Measurements from ENCODE around the gene TULP1. TPM values are rescaled to one million over a fixed set of nuclear protein-coding genes. Genes with fewer than 3 reads are reported as not detected.
A peak's percentile ranks its signal among the peaks of the same experiment; 100 is the strongest.

The TULP1 gene
- total and polyA plus RNA-seq, 2 of the 8 experiments (the other 6 are each of a cell fraction or from before 2014, with no cell fraction given), result 3.2 to 6.8 TPM

DNA sequence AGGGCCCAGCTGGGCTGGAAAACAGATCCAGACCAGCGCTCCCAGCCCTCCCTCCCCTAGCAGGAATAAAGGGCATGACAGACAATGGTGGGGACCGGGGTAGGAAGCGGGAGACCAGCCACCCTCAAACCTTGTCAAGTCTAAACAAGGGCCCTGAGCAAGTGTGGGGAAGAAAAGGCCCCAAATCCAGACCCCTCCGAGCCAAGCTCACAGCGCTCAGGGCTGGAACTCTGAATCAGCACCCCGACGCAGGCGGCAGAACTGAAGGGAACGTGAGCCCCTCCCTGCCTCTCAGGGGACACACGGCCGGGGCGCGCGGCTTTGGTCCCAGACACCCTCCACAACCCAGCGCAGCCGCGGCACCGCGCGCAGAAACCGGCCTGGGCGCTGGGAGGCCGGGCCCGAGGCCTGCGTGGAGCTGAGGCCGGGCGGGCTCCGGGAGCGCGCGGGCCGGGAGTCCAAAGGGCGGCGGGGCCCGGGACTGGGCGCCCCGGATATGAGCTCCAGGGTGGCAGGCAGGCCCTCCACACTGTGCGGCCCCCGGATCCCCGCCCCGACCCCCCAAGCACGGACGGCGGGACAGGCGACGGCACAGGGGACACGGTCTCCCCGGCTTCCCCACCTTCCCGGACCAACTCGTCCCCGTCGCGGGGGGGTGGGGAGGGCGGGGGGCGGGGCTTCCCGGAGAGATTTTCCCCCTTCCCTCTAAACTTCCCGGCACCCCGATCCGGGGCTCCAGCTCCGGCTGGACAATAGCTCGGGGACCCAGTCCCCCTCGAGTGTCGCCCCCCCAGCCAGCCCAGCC is 16.5 kb downstream of the TULP1 start (continued):
- TF ChIP-seq RAD21 (IDR thresholded peaks at IDR 0.05 in 1 of 2, conservative IDR thresholded peaks at IDR 0.05 in 1 of 2; ENCODE audit: low read depth in 2 of 2, low read length in 2 of 2) (no peak), KDM1A (IDR thresholded peaks at IDR 0.05; ENCODE audit: borderline replicate concordance, low read length) (no peak), TBP (IDR thresholded peaks at IDR 0.05; ENCODE audit: low read depth, low read length) (no peak), PHF8 (conservative IDR thresholded peaks at IDR 0.05; ENCODE audit: low read depth, low read length) (0 out of 2 replicates have a peak, but pooled peaks have one; percentile 3)
